GM21381 (cell line): ENCODE data around the gene ELAVL1.
A peak's percentile ranks its signal among the peaks of the same experiment; 100 is the strongest.

Experiments
- ATAC-seq: cut with Tn5 transposase; IDR thresholded peaks from one replicate; pipeline ENCODE4 v1.9.1; 2021; ENCODE audit warnings: mild to moderate bottlenecking, moderate library complexity; ENCODE audit not compliant: unreplicated experiment

The ELAVL1 gene

GRCh38 chr19:8022275-8022674, 16.8 kb upstream of the ELAVL1 start:
- no peak for ATAC-seq

- no peak for ATAC-seq
Measured at GRCh38 chr19:8021374-8021773, 15.9 kb upstream of the ELAVL1 start.

DNA sequence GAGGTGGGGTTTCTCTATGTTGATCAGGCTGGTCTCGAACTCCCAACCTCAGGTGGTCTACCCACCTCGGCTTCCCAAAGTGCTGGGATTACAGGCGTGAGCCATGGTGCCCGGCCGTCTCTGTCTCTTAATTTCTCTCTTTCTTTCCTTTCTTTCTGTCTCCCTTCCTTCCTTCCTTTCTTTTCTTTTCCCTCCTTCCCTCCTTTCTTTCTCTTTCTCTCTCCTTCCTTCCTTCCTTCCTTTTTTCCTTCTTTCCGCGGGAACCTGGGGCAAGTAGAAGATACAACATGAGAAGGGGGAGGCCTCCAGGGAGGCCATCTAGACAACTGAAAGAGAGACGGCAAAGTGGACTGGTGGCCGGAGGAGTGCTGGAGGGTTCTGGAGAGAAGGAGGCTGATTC, 15.2 kb upstream of the ELAVL1 start:
- no peak for ATAC-seq

DNA sequence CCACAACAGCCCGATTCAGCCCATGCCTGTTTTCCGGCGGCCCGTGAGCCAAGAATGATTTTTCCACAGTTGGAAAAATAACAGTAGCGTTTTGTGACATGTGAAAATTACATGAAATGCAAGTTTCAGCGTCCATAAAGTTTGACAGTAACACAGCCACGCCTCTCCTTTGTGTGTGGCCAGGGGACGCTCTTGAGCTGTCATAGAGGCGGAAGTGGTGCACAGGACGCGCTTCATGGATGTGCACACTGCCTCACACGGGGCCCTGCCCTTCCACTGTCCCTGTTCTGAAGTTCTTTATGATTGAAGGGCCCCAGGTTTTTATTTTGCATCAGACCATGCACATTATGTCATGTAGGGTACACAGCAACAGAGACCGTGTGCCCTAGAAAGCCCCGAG, 12.4 kb upstream of the ELAVL1 start:
- ATAC-seq, result no peak

- ATAC-seq, result peak; percentile 31
Measured at GRCh38 chr19:8004723-8005513, 523 bp downstream of the ELAVL1 start.

GRCh38 chr19:8004001-8004400, 1.4 kb downstream of the ELAVL1 start:
- no peak for ATAC-seq

DNA sequence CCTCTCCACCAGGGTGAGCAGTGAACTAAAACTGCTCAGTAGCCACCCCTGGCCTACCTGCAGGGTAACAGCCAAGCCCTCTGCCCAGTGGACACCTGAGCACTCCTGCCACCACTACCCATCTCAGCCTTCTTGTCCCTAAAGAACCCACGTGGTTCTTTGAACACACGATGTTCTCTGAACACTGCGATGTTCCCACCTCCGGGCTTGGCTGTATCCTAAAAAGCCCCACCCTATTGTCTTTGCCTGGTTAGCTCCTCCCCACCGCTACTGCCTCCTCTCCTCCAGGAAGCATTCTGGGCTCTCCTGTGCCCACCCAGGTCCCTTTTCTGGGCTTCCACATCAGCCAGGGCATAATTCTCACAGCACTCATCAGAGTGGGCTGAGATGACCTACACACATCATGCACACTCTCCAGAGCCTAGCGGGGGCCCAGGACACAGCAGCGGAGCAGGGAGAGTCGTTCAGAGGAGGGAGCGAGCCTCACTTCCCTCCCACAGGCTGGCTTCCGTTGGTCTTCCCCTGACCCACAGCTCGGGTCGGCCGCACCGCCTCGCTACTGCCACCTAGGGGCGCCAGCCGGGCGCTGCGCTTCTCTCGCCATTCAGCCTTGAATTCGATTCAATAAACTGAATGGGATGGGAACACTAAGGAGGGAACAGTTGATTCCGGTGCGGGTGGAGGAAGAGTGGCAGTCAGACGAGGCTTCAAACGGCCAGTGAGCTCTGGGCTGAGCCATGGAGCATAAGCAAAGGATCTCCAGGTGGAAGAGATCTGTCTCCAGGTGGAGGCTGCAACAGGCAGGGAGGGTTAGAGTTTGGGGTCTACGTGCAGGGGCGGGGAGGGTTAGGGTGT, 3.2 kb downstream of the ELAVL1 start:
- no peak for ATAC-seq

GRCh38 chr19:8001651-8001994, 3.8 kb downstream of the ELAVL1 start:
- ATAC-seq, result no peak

- ATAC-seq, result no peak
Measured at GRCh38 chr19:8000298-8001038, 5.0 kb downstream of the ELAVL1 start.

DNA sequence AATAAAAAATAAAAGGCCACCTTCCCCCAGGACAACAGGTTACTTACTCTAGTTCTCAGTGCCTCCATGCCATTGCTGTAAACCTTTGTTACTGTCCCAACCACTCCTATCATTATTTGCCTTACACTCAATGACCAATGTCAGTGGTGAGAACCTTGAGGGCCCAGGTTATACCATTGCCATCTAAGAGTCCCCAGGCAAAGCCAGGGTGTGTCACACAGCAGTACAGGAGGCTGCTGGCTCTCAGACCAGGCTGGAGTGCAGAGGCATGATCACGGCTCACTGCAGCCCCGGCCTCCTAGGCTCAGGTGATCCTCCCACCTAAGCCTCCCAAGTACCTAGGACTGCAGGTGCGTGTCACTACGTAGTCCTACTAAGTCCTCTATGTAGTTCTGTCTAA, 6.1 kb downstream of the ELAVL1 start:
- no peak for ATAC-seq

- ATAC-seq, result no peak
Measured at GRCh38 chr19:7997809-7998480, 7.5 kb downstream of the ELAVL1 start.

- no peak for ATAC-seq
Measured at GRCh38 chr19:7996883-7997282, 8.6 kb downstream of the ELAVL1 start.

DNA sequence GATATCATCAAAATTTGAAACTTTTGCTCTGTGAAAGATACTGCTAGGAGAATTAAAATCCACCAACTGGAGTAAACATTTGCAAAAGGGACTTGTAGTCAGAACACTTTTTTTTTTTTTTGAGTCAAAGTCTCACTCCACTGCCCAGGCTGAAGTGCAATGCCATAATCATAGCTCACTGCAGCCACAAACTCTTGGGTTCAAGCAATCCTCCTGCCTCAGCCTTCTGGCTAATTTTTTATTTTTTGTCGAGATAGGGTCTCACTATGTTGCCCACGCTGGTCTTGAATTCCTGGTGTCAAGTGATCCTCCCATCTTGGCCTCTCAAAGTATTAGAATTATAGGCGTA, 9.7 kb downstream of the ELAVL1 start:
- no peak for ATAC-seq

DNA sequence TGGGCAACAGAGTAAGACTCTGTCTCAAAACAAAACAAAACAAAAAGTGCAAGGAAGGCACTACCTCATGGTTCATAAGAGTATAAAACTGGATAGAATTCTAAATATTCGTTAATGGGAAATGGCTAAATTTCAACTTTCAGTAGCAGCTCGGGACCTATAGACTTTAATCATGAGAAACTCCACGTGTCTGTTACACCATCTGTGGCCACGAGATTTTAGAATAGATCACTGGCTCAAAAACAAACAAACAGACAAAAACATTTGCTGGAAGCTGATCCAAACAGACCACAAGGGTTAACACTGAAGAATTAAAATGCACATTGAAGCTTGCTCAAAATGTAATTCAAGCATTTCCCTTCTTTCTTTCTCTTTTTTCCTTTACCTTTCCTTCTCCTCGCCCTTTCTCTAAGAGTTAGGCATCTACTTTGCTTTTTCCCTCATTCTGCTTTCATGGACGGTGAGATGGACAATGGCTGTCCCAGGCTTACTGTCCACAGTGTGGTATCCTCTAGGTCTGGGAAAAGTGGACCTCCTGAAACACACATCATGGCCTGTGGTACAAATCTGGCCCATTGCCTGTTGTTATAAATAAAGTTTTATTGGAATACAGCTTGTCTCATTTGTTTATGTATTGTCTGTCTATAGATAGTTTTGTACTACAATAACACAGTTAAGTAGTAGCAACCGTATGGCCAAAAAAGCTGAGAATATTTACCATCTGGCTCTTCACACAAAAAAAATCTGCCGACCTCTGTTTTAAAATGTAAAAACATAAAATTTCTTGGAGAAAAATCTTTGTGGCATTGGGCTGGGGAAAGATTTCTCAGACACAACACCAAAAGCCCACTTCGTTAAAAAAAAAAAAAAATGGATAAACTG, 10.3 kb downstream of the ELAVL1 start:
- no peak for ATAC-seq

DNA sequence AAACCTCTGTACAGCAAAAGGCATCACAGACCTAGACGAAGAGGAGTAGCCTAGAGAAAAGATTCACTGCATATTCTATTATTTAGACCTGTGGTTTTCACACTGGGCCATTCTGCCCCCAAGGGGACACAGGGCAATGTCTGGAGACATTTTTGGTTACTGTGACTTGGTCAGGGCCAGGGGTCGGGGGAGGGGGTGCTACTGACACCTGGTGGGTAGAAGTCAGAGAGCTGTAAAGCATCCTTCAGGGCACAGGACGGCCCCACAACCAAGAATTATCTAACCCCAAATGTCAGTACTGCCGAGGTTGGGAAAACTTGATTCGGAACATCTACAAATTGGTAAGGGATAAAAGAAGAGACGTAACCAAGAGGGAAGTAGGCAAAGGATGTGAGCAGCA, 11.3 kb downstream of the ELAVL1 start:
- no peak for ATAC-seq

GRCh38 chr19:7993560-7993959, 11.9 kb downstream of the ELAVL1 start:
- no peak for ATAC-seq

DNA sequence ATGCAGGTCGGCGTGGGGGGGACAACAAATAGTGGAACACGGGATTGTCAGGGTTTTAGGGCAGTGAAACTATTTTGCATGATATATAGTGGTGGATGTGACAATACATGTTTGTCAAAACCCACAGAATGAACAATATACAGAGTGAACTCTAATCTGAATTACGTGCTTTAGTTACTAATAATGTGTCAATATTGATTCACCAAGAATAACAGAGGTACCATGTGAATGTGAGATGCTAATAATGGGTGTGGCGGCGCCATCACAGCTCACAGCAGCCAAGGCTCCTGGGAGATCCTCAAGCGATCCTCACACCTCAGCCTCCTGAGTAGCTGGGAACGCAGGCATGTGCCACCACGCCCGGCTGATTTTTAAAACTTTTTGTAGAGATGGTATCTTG, 12.9 kb downstream of the ELAVL1 start:
- no peak for ATAC-seq

GRCh38 chr19:7989071-7989575, 16.3 kb downstream of the ELAVL1 start:
- no peak for ATAC-seq

GRCh38 chr19:7988307-7988706, 17.1 kb downstream of the ELAVL1 start:
- ATAC-seq, result no peak
